Endothelial cell of umbilical vein (primary cell): ENCODE data around the gene IL32.

Experiments
- EZH2 ChIP-seq: IDR thresholded peaks from 2 replicates; pipeline ENCODE4 v1.6.1; 2012; ENCODE audit warnings: borderline replicate concordance, low read depth, mild to moderate bottlenecking, moderate library complexity, low read length, inconsistent platforms; ENCODE audit not compliant: severe bottlenecking
- FOS ChIP-seq: IDR thresholded peaks from 2 replicates; pipeline ENCODE4 v1.6.1; 2011; ENCODE audit warnings: mild to moderate bottlenecking, low read length, moderate library complexity, borderline replicate concordance; ENCODE audit not compliant: insufficient read depth
- GATA2 ChIP-seq: IDR thresholded peaks from 2 replicates; pipeline ENCODE4 v1.7.0; 2011; ENCODE audit warnings: low read depth, mild to moderate bottlenecking, moderate library complexity, mixed read lengths, low read length; ENCODE audit not compliant: insufficient read length, insufficient read depth
- JUN ChIP-seq: IDR thresholded peaks from 2 replicates; pipeline ENCODE4 v1.6.1; 2011; ENCODE audit warnings: borderline replicate concordance, low read depth; ENCODE audit not compliant: insufficient read length, insufficient read depth
- MYC ChIP-seq: IDR thresholded peaks from one replicate; pipeline ENCODE4 v1.6.1; 2011; ENCODE audit warnings: mild to moderate bottlenecking, low read depth, low read length
- POLR2A ChIP-seq: IDR thresholded peaks from 2 replicates; pipeline ENCODE4 v1.6.1; 2012; ENCODE audit warnings: low read depth, mild to moderate bottlenecking, control low read depth, low read length
- POLR2AphosphoS5 ChIP-seq: IDR thresholded peaks from 2 replicates; pipeline ENCODE4 v1.6.1; 2012; ENCODE audit warnings: low read depth, mild to moderate bottlenecking, control low read depth, low read length, moderate library complexity; ENCODE audit not compliant: insufficient read depth
- TF ChIP-seq, protein P1 (sequence below), 2 donors: IDR thresholded peaks; 1 replicate in 1 of 2; 2 replicates in 1 of 2; pipeline ENCODE4 v1.5.1; 2011; ENCODE audit warnings: low read length in 2 of 2, mild to moderate bottlenecking in 2 of 2, moderate library complexity in 2 of 2, control low read depth in 1 of 2, inconsistent platforms in 1 of 2, low read depth in 1 of 2; ENCODE audit not compliant: insufficient read depth in 1 of 2; ENCODE audit errors: extremely low read depth in 1 of 2
- TF ChIP-seq, protein P2 (sequence below): IDR thresholded peaks from 2 replicates; pipeline ENCODE4 v1.6.1; 2011; ENCODE audit not compliant: insufficient read depth, insufficient read length

GRCh38 chr16:3050487-3050886 is 15.0 kb upstream of the IL32 start:
- TF ChIP-seq, protein P1, sequence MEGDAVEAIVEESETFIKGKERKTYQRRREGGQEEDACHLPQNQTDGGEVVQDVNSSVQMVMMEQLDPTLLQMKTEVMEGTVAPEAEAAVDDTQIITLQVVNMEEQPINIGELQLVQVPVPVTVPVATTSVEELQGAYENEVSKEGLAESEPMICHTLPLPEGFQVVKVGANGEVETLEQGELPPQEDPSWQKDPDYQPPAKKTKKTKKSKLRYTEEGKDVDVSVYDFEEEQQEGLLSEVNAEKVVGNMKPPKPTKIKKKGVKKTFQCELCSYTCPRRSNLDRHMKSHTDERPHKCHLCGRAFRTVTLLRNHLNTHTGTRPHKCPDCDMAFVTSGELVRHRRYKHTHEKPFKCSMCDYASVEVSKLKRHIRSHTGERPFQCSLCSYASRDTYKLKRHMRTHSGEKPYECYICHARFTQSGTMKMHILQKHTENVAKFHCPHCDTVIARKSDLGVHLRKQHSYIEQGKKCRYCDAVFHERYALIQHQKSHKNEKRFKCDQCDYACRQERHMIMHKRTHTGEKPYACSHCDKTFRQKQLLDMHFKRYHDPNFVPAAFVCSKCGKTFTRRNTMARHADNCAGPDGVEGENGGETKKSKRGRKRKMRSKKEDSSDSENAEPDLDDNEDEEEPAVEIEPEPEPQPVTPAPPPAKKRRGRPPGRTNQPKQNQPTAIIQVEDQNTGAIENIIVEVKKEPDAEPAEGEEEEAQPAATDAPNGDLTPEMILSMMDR (IDR thresholded peaks at IDR 0.05; ENCODE audit: extremely low read depth in 1 of 2, insufficient read depth in 1 of 2, low read depth in 1 of 2, low read length in 2 of 2), result no peak
- TF ChIP-seq POLR2A (no peak), EZH2 (no peak), GATA2 (no peak), POLR2AphosphoS5 (no peak), JUN (no peak), FOS (no peak), MYC (no peak)
- TF ChIP-seq, protein P2, sequence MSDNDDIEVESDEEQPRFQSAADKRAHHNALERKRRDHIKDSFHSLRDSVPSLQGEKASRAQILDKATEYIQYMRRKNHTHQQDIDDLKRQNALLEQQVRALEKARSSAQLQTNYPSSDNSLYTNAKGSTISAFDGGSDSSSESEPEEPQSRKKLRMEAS, result no peak
